Left ventricle myocardium inferior (tissue), 1 donor: ENCODE data around the gene RBMS1. TPM values are rescaled to one million over a fixed set of nuclear protein-coding genes. Genes with fewer than 3 reads are reported as not detected.
"Not testable (repeated sequence)": the region's sequence is repeated elsewhere in the genome, so short reads cannot be mapped to it uniquely, and the experiment has no call there.

Experiments used
- DNase-seq: peaks from one replicate; pipeline ENCODE4 v3.0.0-alpha.2; 2020
- H3K27ac ChIP-seq: fragments of 200-600 bp; replicated peaks from 2 replicates; pipeline ENCODE4 v1.8.0; 2021
- H3K27me3 ChIP-seq: fragments of 200-600 bp; 2 replicates; pipeline ENCODE4 v1.8.0; 2021; ENCODE audit warnings: low read depth
- H3K36me3 ChIP-seq: fragments of 200-600 bp; 2 replicates; pipeline ENCODE4 v1.8.0; 2021
- H3K4me1 ChIP-seq: fragments of 200-600 bp; 2 replicates; pipeline ENCODE4 v1.8.0; 2021
- H3K4me3 ChIP-seq: fragments of 200-600 bp; 2 replicates; pipeline ENCODE4 v1.8.0; 2021; ENCODE audit warnings: mild to moderate bottlenecking, moderate library complexity
- H3K9me3 ChIP-seq: fragments of 200-600 bp; replicated peaks from 2 replicates; pipeline ENCODE4 v1.8.0; 2021
- CTCF ChIP-seq: fragments of 200-600 bp; IDR thresholded peaks from 2 replicates; pipeline ENCODE4 v1.8.0; 2021; ENCODE audit warnings: antibody characterized with exemption, mild to moderate bottlenecking, borderline replicate concordance
- intact Hi-C: fragments of 100-400 bp; cut with micrococcal nuclease; formaldehyde crosslinking; loops from one replicate; pipeline ENCODE4 v1.11.0; 2022
- total RNA-seq: library from RNA; stranded (reverse); fragmentation: NEBNext Ultra II Directional; extraction: Animal tissue kit (Norgen Biotek cat#: 25700); gene quantifications from one replicate; pipeline ENCODE4 v1.2.1, GENCODE V29; 2021
- donor health status: DM: no; HTN: yes; CAD: no; lungs with severe emphysema.

RBMS1 gene
- total RNA-seq, 1 donor from 2014 or later, result 56.2 TPM

DNA sequence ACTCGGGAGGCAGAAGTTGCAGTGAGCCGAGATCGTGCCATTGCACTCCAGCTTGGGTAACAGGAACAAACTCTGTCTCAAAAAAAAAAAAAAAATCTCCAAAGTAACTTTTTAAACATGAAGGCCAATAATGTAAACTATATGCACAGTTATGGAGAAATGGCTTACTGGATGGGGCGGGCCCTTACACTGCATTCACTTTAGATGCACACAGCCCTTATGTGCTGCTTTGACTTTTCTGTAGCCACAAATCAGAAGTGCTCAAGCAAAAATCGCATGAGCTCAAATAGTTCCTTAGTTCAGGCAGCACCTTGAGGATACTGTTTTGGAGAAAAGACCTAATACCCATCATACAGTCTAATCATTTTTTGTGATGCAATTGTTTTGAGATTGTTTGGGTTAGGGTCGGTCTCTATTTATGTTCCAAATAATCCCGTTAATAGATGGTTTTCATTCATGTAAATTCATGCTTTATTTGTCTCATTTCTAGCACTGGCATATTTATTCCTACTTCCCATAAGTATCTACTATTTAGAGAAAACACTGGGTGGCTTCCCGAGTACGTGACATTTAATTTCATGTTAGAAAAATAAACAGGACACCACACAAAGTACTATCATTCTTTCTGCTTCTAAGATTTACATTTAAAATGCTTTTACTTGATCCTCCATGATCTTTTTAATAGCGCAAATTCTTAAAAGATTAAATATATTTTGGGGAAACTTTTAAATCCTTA is 34.7 kb downstream of the RBMS1 start:
- peaks cover 85% of the 10 kb centered on the region for H3K4me1 ChIP-seq
- H3K4me3 ChIP-seq, result no peak overlapping the region
- H3K9me3 ChIP-seq, result no peaks in the 10 kb centered on the region
- intact Hi-C loops, result no loop called here
- H3K27me3 ChIP-seq, result no peaks in the 10 kb centered on the region
- DNase-seq, result no peak
- peak overlapping the region; percentile 6 for H3K27ac ChIP-seq
- TF ChIP-seq CTCF, result no peak
- no peaks in the 10 kb centered on the region for H3K36me3 ChIP-seq

GRCh38 chr2:160457588-160457987 is 36.0 kb downstream of the RBMS1 start:
- Histone ChIP-seq H3K36me3 (no peaks in the 10 kb centered on the region), H3K27me3 (no peaks in the 10 kb centered on the region), H3K4me1 (peaks cover 86% of the 10 kb centered on the region), H3K9me3 (no peaks in the 10 kb centered on the region), H3K27ac (peak overlapping the region; percentile 41), H3K4me3 (no peak overlapping the region)
- no peak for TF ChIP-seq CTCF
- no peak for DNase-seq
- intact Hi-C loops, result no loop called here

DNA sequence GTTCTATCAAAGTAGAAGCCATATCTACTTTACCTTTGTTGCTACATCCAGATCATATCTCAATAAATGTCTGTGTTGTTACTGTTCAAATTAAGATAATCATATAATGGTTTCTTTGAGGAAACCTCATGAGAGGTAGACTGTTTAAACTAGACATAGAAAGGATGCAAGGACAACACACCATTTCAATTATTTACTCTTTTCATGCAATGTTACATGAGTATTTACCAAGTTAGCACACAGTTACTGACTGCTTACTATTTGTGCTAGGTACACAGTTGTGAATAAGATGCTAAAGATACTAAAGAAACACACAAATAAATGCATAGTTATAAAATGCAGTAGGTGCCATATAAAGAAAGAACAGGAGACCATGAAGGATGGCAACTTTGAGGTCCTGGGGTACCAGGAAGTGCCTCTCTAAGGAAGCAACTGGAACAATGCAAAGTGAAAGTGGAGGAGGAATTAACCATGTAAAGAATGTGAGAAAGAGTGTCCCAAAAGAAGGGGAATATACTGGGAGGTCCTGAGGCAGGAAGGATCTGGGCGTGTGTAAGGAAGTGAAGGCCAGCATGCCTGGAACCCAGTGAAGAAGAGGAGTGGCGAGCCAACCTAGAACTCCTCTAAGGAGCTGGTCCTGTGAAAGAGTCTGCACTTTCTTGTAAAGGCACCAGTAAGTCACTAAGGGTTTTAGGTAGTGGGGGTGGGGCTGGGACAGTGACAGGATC is 39.4 kb downstream of the RBMS1 start:
- Histone ChIP-seq H3K4me1 (peaks cover 82% of the 10 kb centered on the region), H3K9me3 (no peaks in the 10 kb centered on the region), H3K36me3 (no peaks in the 10 kb centered on the region), H3K27me3 (no peaks in the 10 kb centered on the region), H3K4me3 (no peak overlapping the region), H3K27ac (peak overlapping the region; percentile 34)
- intact Hi-C loops, result no loop called here
- no peak for TF ChIP-seq CTCF
- DNase-seq, result no peak

DNA sequence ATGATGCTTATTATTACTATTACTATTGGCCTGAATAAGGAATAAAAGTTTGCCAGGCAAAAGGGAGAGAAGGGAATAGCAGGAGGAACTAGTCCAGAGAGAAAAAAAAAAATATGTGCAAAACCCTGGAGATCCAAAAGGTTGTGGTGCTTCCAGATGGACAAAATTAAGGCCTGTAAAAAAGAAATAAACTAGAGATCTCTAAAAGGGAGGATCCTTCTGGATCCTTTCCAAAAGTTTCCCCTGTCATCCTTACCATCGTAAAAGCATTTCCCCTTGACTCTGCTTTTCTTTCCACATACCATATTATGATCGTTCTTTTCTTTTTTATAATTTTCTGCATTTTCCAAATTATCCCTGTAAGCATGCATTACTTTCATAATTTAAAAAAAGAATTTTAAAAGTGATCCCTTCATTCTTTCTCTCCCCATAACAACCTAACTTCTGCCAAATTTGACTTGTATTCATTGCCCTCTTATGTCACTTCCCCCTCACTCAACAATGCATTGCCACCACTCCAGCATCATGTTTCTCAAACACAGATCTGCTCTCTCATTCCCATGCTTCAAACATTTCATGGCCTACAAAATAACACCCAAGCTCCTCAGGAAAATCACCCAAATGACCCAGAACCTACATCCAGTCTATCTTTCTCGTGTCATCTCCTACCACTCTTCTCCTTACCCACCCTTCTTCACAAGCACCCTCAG is 40.3 kb downstream of the RBMS1 start:
- Histone ChIP-seq H3K36me3 (no peaks in the 10 kb centered on the region), H3K27ac (peak overlapping the region; percentile 34), H3K4me3 (no peak overlapping the region), H3K4me1 (peaks cover 74% of the 10 kb centered on the region), H3K9me3 (no peaks in the 10 kb centered on the region), H3K27me3 (no peaks in the 10 kb centered on the region)
- no peak for DNase-seq
- TF ChIP-seq CTCF, result no peak
- intact Hi-C loops, result no loop called here

GRCh38 chr2:160450486-160450885 is 43.1 kb downstream of the RBMS1 start:
- no peak for TF ChIP-seq CTCF
- Histone ChIP-seq H3K9me3 (no peaks in the 10 kb centered on the region), H3K4me3 (no peak overlapping the region), H3K27ac (peak overlapping the region; percentile 39), H3K4me1 (peaks cover 67% of the 10 kb centered on the region), H3K36me3 (no peaks in the 10 kb centered on the region), H3K27me3 (no peaks in the 10 kb centered on the region)
- no peak for DNase-seq
- intact Hi-C loops, result no loop called here

DNA sequence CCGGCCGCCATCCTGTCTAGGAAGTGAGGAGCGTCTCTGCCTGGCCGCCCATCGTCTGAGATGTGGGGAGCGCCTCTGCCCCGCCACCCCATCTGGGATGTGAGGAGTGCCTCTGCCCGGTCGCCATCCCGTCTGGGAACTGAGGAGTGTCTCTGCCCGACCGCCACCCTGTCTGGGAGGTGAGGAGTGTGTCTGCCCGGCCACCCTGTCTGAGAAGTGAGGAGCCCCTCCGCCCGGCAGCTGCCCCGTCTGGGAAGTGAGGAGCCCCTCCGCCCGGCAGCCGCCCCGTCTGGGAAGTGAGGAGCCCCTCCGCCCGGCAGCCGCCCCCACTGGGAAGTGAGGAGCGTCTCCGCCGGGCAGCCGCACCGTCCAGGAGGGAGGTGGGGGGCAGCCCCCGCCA is 44.8 kb downstream of the RBMS1 start:
- H3K4me3 ChIP-seq, DNase-seq, H3K36me3 ChIP-seq, intact Hi-C loops, H3K27me3 ChIP-seq, H3K27ac ChIP-seq, H3K9me3 ChIP-seq: not testable (repeated sequence)
- peaks cover 50% of the 10 kb centered on the region for H3K4me1 ChIP-seq
